Keratinocyte (primary cell): ENCODE results near the gene WDR70. TPM values are rescaled to one million over a fixed set of nuclear protein-coding genes. Genes with fewer than 3 reads are reported as not detected.
"Not testable (repeated sequence)": the region's sequence is repeated elsewhere in the genome, so short reads cannot be mapped to it uniquely, and the experiment has no call there.

Experiments
- DNase-seq: peaks from one replicate; pipeline ENCODE4 v3.0.0-alpha.2; 2011; ENCODE audit warnings: low read depth, missing footprints, low spot score
- FAIRE-seq: peaks from 2 replicates; lab custom pipeline; 2011; peaks lifted over from hg19 to GRCh38; lab: Jason Lieb, UNC
- H2AFZ ChIP-seq: 2 replicates; pipeline ENCODE4 v1.6.0; 2012; ENCODE audit warnings: low read length, control low read depth, inconsistent platforms; ENCODE audit not compliant: control insufficient read depth
- H3K27ac ChIP-seq: 2 replicates; pipeline ENCODE4 v1.5.1; 2011; ENCODE audit warnings: low read length; ENCODE audit not compliant: control insufficient read depth, insufficient read depth
- H3K27me3 ChIP-seq: 3 replicates; pipeline ENCODE4 v1.6.0; 2011; ENCODE audit warnings: low read length; ENCODE audit not compliant: control insufficient read depth, insufficient read depth; ENCODE audit errors: extremely low read depth
- H3K36me3 ChIP-seq, 2 experiments: 2 replicates in 1 of 2; 3 replicates in 1 of 2; pipeline ENCODE4 v1.5.1; 2011; ENCODE audit warnings: low read length in 2 of 2, mild to moderate bottlenecking in 1 of 2; ENCODE audit not compliant: control insufficient read depth in 2 of 2, insufficient read depth in 2 of 2; ENCODE audit errors: extremely low read depth in 1 of 2
- H3K4me1 ChIP-seq: 3 replicates; pipeline ENCODE4 v1.5.1; 2011; ENCODE audit warnings: low read length; ENCODE audit not compliant: control insufficient read depth, insufficient read depth; ENCODE audit errors: extremely low read depth
- H3K4me2 ChIP-seq: 3 replicates; pipeline ENCODE4 v1.6.0; 2011; ENCODE audit warnings: low read depth, low read length; ENCODE audit not compliant: control insufficient read depth, insufficient read depth; ENCODE audit errors: extremely low read depth
- H3K4me3 ChIP-seq, 3 experiments: fragments of 200-600 bp in 1 of 3; sonication (generic) in 1 of 3; 2 replicates in 2 of 3; 3 replicates in 1 of 3; pipeline ENCODE4 v1.5.1; 2011 to 2016; ENCODE audit warnings: low read length in 3 of 3, mild to moderate bottlenecking in 3 of 3, control low read depth in 2 of 3, inconsistent platforms in 1 of 3, low read depth in 1 of 3, mixed read lengths in 1 of 3, mixed run types in 1 of 3, moderate library complexity in 1 of 3; ENCODE audit not compliant: control insufficient read depth in 2 of 3, insufficient read depth in 2 of 3; ENCODE audit errors: extremely low read depth in 1 of 3
- H3K79me2 ChIP-seq: 2 replicates; pipeline ENCODE4 v1.6.0; 2012; ENCODE audit warnings: low read length; ENCODE audit not compliant: control insufficient read depth, insufficient read depth
- H3K9ac ChIP-seq: 3 replicates; pipeline ENCODE4 v1.6.0; 2011; ENCODE audit warnings: low read length; ENCODE audit not compliant: control insufficient read depth, insufficient read depth; ENCODE audit errors: extremely low read depth
- H3K9me1 ChIP-seq: 3 replicates; pipeline ENCODE4 v1.6.0; 2011; ENCODE audit warnings: low read length; ENCODE audit not compliant: control insufficient read depth, insufficient read depth; ENCODE audit errors: extremely low read depth
- H3K9me3 ChIP-seq: 2 replicates; pipeline ENCODE4 v1.5.1; 2012; ENCODE audit warnings: low read depth, low read length; ENCODE audit not compliant: control insufficient read depth
- H4K20me1 ChIP-seq: 3 replicates; pipeline ENCODE4 v1.6.0; 2011; ENCODE audit warnings: low read length; ENCODE audit not compliant: control insufficient read depth, insufficient read depth; ENCODE audit errors: extremely low read depth
- CTCF ChIP-seq, 3 experiments: IDR thresholded peaks in 1 of 3; conservative IDR thresholded peaks in 1 of 3; optimal IDR thresholded peaks in 1 of 3; 2 replicates in 2 of 3; 3 replicates in 1 of 3; pipeline versions ENCODE3 to v1.5.1; 2011; ENCODE audit warnings: low read length in 3 of 3, mild to moderate bottlenecking in 3 of 3, moderate library complexity in 2 of 3, control low read depth in 1 of 3, inconsistent platforms in 1 of 3; ENCODE audit not compliant: insufficient read depth in 2 of 3; ENCODE audit errors: extremely low read depth in 1 of 3
- EZH2 ChIP-seq: IDR thresholded peaks from one replicate; pipeline ENCODE4 v1.6.1; 2012; ENCODE audit warnings: inconsistent platforms, mild to moderate bottlenecking, low read length, moderate library complexity
- dilution Hi-C: fragments of 300-500 bp; cut with MboI; formaldehyde crosslinking; loops from one replicate; pipeline ENCODE4 v1.7.0; 2020; ENCODE audit warnings: low sequenced_read_pairs; ENCODE audit not compliant: extremely low pct_ligation_motif_present
- polyA plus RNA-seq, 5 experiments: library from polyadenylated mRNA; depleted of rRNA in 3 of 5; stranded (reverse) in 3 of 5; stranded (forward) in 1 of 5; unstranded in 1 of 5; fragments of >200 nt; gene quantifications; 1 replicate in 1 of 5; 2 replicates in 3 of 5; 3 replicates in 1 of 5; pipeline versions ENCODE4 v1.2.1 to v1.2.3, GENCODE V29; 2011 to 2012; ENCODE audit warnings: missing spikeins in 2 of 5, low read depth in 1 of 5, low replicate concordance in 1 of 5

Gene WDR70
- polyA plus RNA-seq, 1 donor (not counting 4 experiments of a cell fraction or from before 2014, with no cell fraction given): 25.1 TPM

DNA sequence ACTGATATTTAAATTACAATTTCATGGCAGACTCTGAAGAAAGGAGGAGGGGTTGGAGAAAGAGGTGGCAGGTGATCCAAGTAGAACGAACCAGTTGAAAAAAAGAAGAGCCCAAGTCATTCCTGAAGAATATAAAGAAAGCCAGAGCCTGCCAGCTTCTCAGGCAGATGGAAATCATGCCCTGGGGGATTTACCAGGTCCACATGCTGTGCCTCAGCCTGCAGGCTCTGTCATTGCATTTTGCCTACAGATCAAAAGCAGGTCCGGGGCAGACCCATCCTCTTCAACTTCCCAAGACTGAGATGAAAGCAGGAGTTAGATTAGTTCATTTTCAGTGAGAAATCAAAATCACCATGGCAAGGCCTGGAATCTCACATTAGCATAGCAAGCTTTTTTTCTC lies 412.2 kb downstream of the WDR70 start:
- DNase-seq: no peak
- Histone ChIP-seq H3K9ac (no peak overlapping the region), H3K4me1 (peaks cover 13% of the 10 kb centered on the region), H3K4me3 (no peak overlapping the region), H3K27ac (no peak overlapping the region), H3K79me2 (no peaks in the 10 kb centered on the region), H2AFZ (no peak overlapping the region), H3K9me3 (peaks cover 3% of the 10 kb centered on the region), H3K9me1 (no peaks in the 10 kb centered on the region), H3K4me2 (no peak overlapping the region), H4K20me1 (no peaks in the 10 kb centered on the region), H3K36me3 (no peaks in the 10 kb centered on the region), H3K27me3 (no peaks in the 10 kb centered on the region)
- no peak for TF ChIP-seq EZH2
- no peak for TF ChIP-seq CTCF (optimal IDR thresholded peaks at IDR 0.05 in 1 of 3, IDR thresholded peaks at IDR 0.05 in 1 of 3, conservative IDR thresholded peaks at IDR 0.05 in 1 of 3; ENCODE audit: extremely low read depth in 1 of 3, insufficient read depth in 2 of 3, low read length in 3 of 3)
- dilution Hi-C loops: no loop called here
- no peak for FAIRE-seq

GRCh38 chr5:37792975-37793631 lies 414.0 kb downstream of the WDR70 start:
- DNase-seq: no peak
- Histone ChIP-seq H3K36me3 (no peaks in the 10 kb centered on the region), H3K4me2 (no peak overlapping the region), H3K4me1 (peaks cover 2% of the 10 kb centered on the region), H3K27me3 (no peaks in the 10 kb centered on the region), H4K20me1 (no peaks in the 10 kb centered on the region), H2AFZ (no peak overlapping the region), H3K79me2 (no peaks in the 10 kb centered on the region), H3K9ac (no peak overlapping the region), H3K4me3 (no peak overlapping the region), H3K9me3 (peaks cover 3% of the 10 kb centered on the region), H3K9me1 (no peaks in the 10 kb centered on the region), H3K27ac (no peak overlapping the region)
- FAIRE-seq: no peak
- dilution Hi-C loops: no loop called here
- TF ChIP-seq EZH2 (no peak), CTCF (optimal IDR thresholded peaks at IDR 0.05 in 1 of 3, IDR thresholded peaks at IDR 0.05 in 1 of 3, conservative IDR thresholded peaks at IDR 0.05 in 1 of 3; ENCODE audit: extremely low read depth in 1 of 3, insufficient read depth in 2 of 3, low read length in 3 of 3) (no peak)

DNA sequence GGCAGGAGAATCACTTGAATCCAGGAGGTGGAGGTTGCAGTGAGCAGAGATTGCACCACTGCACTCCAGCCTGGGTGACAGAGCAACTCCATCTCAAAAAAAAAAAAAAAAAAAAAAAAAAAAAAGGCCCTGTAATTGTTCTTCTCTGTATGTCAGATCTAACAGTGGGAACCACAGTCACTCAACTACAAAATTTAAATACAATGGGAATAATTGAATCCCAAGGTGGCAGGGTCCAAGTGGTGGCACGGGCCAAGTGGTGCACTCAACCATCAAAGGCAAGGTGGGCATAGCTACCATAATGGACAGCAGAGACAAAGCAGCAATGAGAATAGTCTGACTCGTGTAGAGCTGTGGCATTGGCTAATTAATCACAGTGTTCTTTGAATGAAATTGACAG lies 416.2 kb downstream of the WDR70 start:
- dilution Hi-C loops, H4K20me1 ChIP-seq, FAIRE-seq: not testable (repeated sequence)

GRCh38 chr5:37796435-37796834 lies 417.3 kb downstream of the WDR70 start:
- H4K20me1 ChIP-seq, H3K36me3 ChIP-seq, FAIRE-seq, H3K9me1 ChIP-seq, H3K4me3 ChIP-seq, H3K9me3 ChIP-seq, H3K9ac ChIP-seq, H3K79me2 ChIP-seq, DNase-seq, H2AFZ ChIP-seq, H3K4me2 ChIP-seq, dilution Hi-C loops, H3K4me1 ChIP-seq, H3K27ac ChIP-seq, H3K27me3 ChIP-seq: not testable (repeated sequence)

More for the DNA sequence above, 416.2 kb downstream of the WDR70 start:
- not testable (repeated sequence) for H3K4me2 ChIP-seq, H3K9me3 ChIP-seq, H2AFZ ChIP-seq, H3K9ac ChIP-seq, DNase-seq, H3K4me3 ChIP-seq, H3K4me1 ChIP-seq, H3K36me3 ChIP-seq, H3K27me3 ChIP-seq, H3K79me2 ChIP-seq, H3K9me1 ChIP-seq, H3K27ac ChIP-seq
